HCT116 (cell line): Measurements from ENCODE around the gene ZNF335. TPM values are rescaled to one million over a fixed set of nuclear protein-coding genes. Genes with fewer than 3 reads are reported as not detected.

Experiments used
- ATAC-seq: fragments of 200-7000 bp; cut with Tn5 transposase; 2 replicates; pipeline ENCODE4 v1.9.1; 2020; ENCODE audit warnings: mild to moderate bottlenecking, moderate library complexity
- BruUV-seq: library from RNA; stranded (reverse); fragments of 400-500 nt; replicated peaks from 2 replicates; lab custom pipeline; 2021; lab: Mats Ljungman, UMichigan
- CTCF ChIA-PET: fragments of 300-600 bp; sonication (Branson Sonifier 250); formaldehyde crosslinking; loops from one replicate; lab custom pipeline; 2021; ENCODE audit warnings: antibody characterized with exemption; lab: Charles Lee
- POLR2A ChIA-PET: fragments of 300-600, 350-600 bp; sonication (Branson Sonifier 250); formaldehyde crosslinking; loops from one replicate; lab custom pipeline; 2021; ENCODE audit warnings: antibody characterized with exemption; lab: Charles Lee
- RAD21 ChIA-PET, 2 experiments: fragments of 300-600 bp; sonication (Branson Sonifier 250); formaldehyde crosslinking; loops; one replicate each; lab custom pipeline; 2023; ENCODE audit warnings: low total read pairs in 2 of 2; ENCODE audit not compliant: uncharacterized antibody in 2 of 2, unreplicated experiment in 2 of 2, low non-redundant PET in 1 of 2; lab: Charles Lee
- DNase-seq: peaks from one replicate; pipeline ENCODE4 v3.0.0-alpha.2; 2010; ENCODE audit warnings: low read depth, low spot score
- H2AFZ ChIP-seq: fragments of 200-600 bp; shearing (Covaris generic), sonication (generic); 2 replicates; pipeline ENCODE4 v1.6.1; 2017; ENCODE audit warnings: low read depth, mixed run types, mixed read lengths, antibody characterized with exemption, low read length; ENCODE audit not compliant: poor library complexity, severe bottlenecking
- H3K27ac ChIP-seq: 2 replicates; pipeline ENCODE4 v1.5.1; 2012; ENCODE audit warnings: low read depth, low read length
- H3K27me3 ChIP-seq: fragments of 200-600 bp; sonication (generic); 2 replicates; pipeline ENCODE4 v1.6.1; 2016; ENCODE audit warnings: mixed run types, low read length, mixed read lengths; ENCODE audit not compliant: insufficient read depth
- H3K36me3 ChIP-seq, 2 experiments: fragments of 200-500 bp in 1 of 2; fragments of 200-600 bp in 1 of 2; sonication (Bioruptor generic) in 1 of 2; sonication (generic) in 1 of 2; 2 replicates each; pipeline versions ENCODE4 v1.5.1 to v1.6.1; 2014 to 2016; ENCODE audit warnings: low read length in 2 of 2, inconsistent platforms in 1 of 2, mixed read lengths in 1 of 2, mixed run types in 1 of 2; ENCODE audit not compliant: insufficient read depth in 2 of 2, control insufficient read depth in 1 of 2
- H3K4me1 ChIP-seq, 2 experiments: fragments of 200-600 bp in 1 of 2; sonication (generic) in 1 of 2; 2 replicates each; pipeline versions ENCODE4 v1.5.1 to v1.6.1; 2012 to 2017; ENCODE audit warnings: low read length in 2 of 2, inconsistent platforms in 1 of 2, mild to moderate bottlenecking in 1 of 2, mixed read lengths in 1 of 2, mixed run types in 1 of 2, moderate library complexity in 1 of 2; ENCODE audit not compliant: insufficient read depth in 2 of 2, control insufficient read depth in 1 of 2
- H3K4me2 ChIP-seq: fragments of 200-600 bp; sonication (generic); 2 replicates; pipeline ENCODE4 v1.6.1; 2017; ENCODE audit warnings: mixed run types, low read length, mixed read lengths
- H3K4me3 ChIP-seq, 2 experiments: fragments of 200-600 bp in 1 of 2; sonication (generic) in 1 of 2; replicated peaks in 1 of 2; 2 replicates each; pipeline ENCODE4 v1.5.1; 2011 to 2016; ENCODE audit warnings: low read length in 2 of 2, control low read depth in 1 of 2, low read depth in 1 of 2, mild to moderate bottlenecking in 1 of 2, mixed read lengths in 1 of 2, mixed run types in 1 of 2
- H3K79me2 ChIP-seq: fragments of 200-600 bp; sonication (generic); 2 replicates; pipeline ENCODE4 v1.6.1; 2017; ENCODE audit warnings: mild to moderate bottlenecking, mixed run types, low read length, moderate library complexity, mixed read lengths; ENCODE audit not compliant: insufficient read depth
- H3K9ac ChIP-seq: fragments of 200-600 bp; sonication (generic); 2 replicates; pipeline ENCODE4 v1.6.1; 2016; ENCODE audit warnings: low read length, mixed read lengths
- H3K9me2 ChIP-seq: fragments of 200-600 bp; sonication (generic), shearing (Covaris generic); 2 replicates; pipeline ENCODE4 v1.6.1; 2017; ENCODE audit warnings: mixed run types, mild to moderate bottlenecking, moderate library complexity; ENCODE audit not compliant: insufficient read depth
- H3K9me3 ChIP-seq, 2 experiments: fragments of 200-500 bp in 1 of 2; fragments of 200-600 bp in 1 of 2; sonication (Bioruptor generic) in 1 of 2; sonication (generic) in 1 of 2; 2 replicates each; pipeline ENCODE4 v1.6.1; 2014 to 2017; ENCODE audit warnings: low read length in 2 of 2, mixed read lengths in 2 of 2, inconsistent platforms in 1 of 2, low read depth in 1 of 2, mild to moderate bottlenecking in 1 of 2, mixed run types in 1 of 2, moderate library complexity in 1 of 2; ENCODE audit not compliant: control insufficient read depth in 1 of 2, insufficient read depth in 1 of 2
- H4K20me1 ChIP-seq: fragments of 200-600 bp; sonication (generic), shearing (Covaris generic); 2 replicates; pipeline ENCODE4 v1.6.1; 2017; ENCODE audit warnings: mixed run types, mild to moderate bottlenecking, moderate library complexity; ENCODE audit not compliant: insufficient read depth
- CBX3 ChIP-seq: IDR thresholded peaks from 2 replicates; pipeline ENCODE4 v1.6.1; 2012; ENCODE audit warnings: low read depth
- EGR1 ChIP-seq: IDR thresholded peaks from 2 replicates; pipeline ENCODE4 v1.6.1; 2012; ENCODE audit warnings: low read depth
- ELF1 ChIP-seq: IDR thresholded peaks from 2 replicates; pipeline ENCODE4 v1.6.1; 2012; ENCODE audit warnings: low read depth, borderline replicate concordance
- EZH2phosphoT487 ChIP-seq: fragments of 200-600 bp; IDR thresholded peaks from 2 replicates; pipeline ENCODE4 v1.6.1; 2018; ENCODE audit warnings: antibody characterized with exemption, borderline replicate concordance
- RAD21 ChIP-seq: IDR thresholded peaks from 2 replicates; pipeline ENCODE4 v1.6.1; 2012; ENCODE audit warnings: low read depth, mild to moderate bottlenecking
- SRF ChIP-seq: IDR thresholded peaks from 2 replicates; pipeline ENCODE4 v1.6.1; 2012; ENCODE audit warnings: low read depth
- TCF7L2 ChIP-seq: IDR thresholded peaks from 2 replicates; pipeline ENCODE4 v1.7.0; 2011; ENCODE audit warnings: borderline replicate concordance, inconsistent platforms; ENCODE audit not compliant: insufficient read depth, insufficient read length; ENCODE audit errors: extremely low read depth
- YY1 ChIP-seq: IDR thresholded peaks from 2 replicates; pipeline ENCODE4 v1.6.1; 2011; ENCODE audit warnings: low read length, low read depth, moderate library complexity, mild to moderate bottlenecking; ENCODE audit not compliant: insufficient replicate concordance; ENCODE audit errors: extremely low read depth
- intact Hi-C: fragments of 100-400 bp; cut with micrococcal nuclease; formaldehyde crosslinking; loops from 2 replicates; pipeline ENCODE4 v1.10.0; 2022
- total RNA-seq: library from RNA; stranded (reverse); gene quantifications from one replicate; pipeline ENCODE4 v1.2.1, GENCODE V29; 2021; ENCODE audit not compliant: unreplicated experiment
- TF ChIP-seq, protein P1 (sequence below), 3 experiments: fragments of 200-600 bp in 1 of 3; sonication (generic) in 1 of 3; IDR thresholded peaks in 2 of 3; conservative IDR thresholded peaks in 1 of 3; 2 replicates each; pipeline ENCODE4 v1.5.1; 2012 to 2017; ENCODE audit warnings: low read depth in 2 of 3, low read length in 2 of 3, antibody characterized with exemption in 1 of 3, borderline replicate concordance in 1 of 3, control low read depth in 1 of 3, mild to moderate bottlenecking in 1 of 3, mixed read lengths in 1 of 3, mixed run types in 1 of 3, moderate library complexity in 1 of 3; ENCODE audit not compliant: insufficient read depth in 1 of 3
- TF ChIP-seq, protein P2 (sequence below): IDR thresholded peaks from 2 replicates; pipeline ENCODE4 v1.6.1; 2012

ZNF335 gene
- total RNA-seq, 1 experiment from 2014 or later, result 20.8 TPM

GRCh38 chr20:45926731-45927070 lies 45.3 kb downstream of the ZNF335 start (continued):
- TF ChIP-seq EZH2phosphoT487 (no peak), RAD21 (no peak), CBX3 (no peak), YY1 (no peak)
- TF ChIP-seq, all 23 proteins: peak for 0

- Histone ChIP-seq H3K4me1 (no peaks in the 10 kb centered on the region), H2AFZ (no peak overlapping the region), H3K4me2 (no peak overlapping the region), H3K9me2 (no peaks in the 10 kb centered on the region), H3K9me3 (no peaks in the 10 kb centered on the region), H3K4me3 (no peak overlapping the region), H3K79me2 (no peaks in the 10 kb centered on the region), H4K20me1 (no peaks in the 10 kb centered on the region), H3K36me3 (no peaks in the 10 kb centered on the region), H3K27me3 (no peaks in the 10 kb centered on the region), H3K9ac (no peak overlapping the region), H3K27ac (no peak overlapping the region)
- no TSS peak for BruUV-seq
- no peak for TF ChIP-seq EZH2phosphoT487
- no peak for TF ChIP-seq ELF1
- TF ChIP-seq, protein P1, sequence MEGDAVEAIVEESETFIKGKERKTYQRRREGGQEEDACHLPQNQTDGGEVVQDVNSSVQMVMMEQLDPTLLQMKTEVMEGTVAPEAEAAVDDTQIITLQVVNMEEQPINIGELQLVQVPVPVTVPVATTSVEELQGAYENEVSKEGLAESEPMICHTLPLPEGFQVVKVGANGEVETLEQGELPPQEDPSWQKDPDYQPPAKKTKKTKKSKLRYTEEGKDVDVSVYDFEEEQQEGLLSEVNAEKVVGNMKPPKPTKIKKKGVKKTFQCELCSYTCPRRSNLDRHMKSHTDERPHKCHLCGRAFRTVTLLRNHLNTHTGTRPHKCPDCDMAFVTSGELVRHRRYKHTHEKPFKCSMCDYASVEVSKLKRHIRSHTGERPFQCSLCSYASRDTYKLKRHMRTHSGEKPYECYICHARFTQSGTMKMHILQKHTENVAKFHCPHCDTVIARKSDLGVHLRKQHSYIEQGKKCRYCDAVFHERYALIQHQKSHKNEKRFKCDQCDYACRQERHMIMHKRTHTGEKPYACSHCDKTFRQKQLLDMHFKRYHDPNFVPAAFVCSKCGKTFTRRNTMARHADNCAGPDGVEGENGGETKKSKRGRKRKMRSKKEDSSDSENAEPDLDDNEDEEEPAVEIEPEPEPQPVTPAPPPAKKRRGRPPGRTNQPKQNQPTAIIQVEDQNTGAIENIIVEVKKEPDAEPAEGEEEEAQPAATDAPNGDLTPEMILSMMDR (IDR thresholded peaks at IDR 0.05 in 2 of 3, conservative IDR thresholded peaks at IDR 0.05 in 1 of 3; ENCODE audit: borderline replicate concordance in 1 of 3, insufficient read depth in 1 of 3, low read depth in 2 of 3, low read length in 2 of 3), result no peak
- TF ChIP-seq TCF7L2, result no peak
- no peak for TF ChIP-seq EGR1
- TF ChIP-seq, protein P2, sequence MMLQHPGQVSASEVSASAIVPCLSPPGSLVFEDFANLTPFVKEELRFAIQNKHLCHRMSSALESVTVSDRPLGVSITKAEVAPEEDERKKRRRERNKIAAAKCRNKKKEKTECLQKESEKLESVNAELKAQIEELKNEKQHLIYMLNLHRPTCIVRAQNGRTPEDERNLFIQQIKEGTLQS, result no peak
- TF ChIP-seq SRF, result no peak
- ChIA-PET POLR2A (interaction anchor here (2.6 kb wide), 1 partner anchor 8 kb away, joined by 15 read pairs; the partner anchor contains the start of gene PCIF1), CTCF (no interaction called here), RAD21 (no interaction called here)
- ATAC-seq, result no peak
- intact Hi-C loops, result no loop called here
- no peak for DNase-seq
These were observed 46.0 kb downstream of the ZNF335 start for GRCh38 chr20:45925821-45926506.
